Measurements from ENCODE around the gene APC2. TPM values are rescaled to one million over a fixed set of nuclear protein-coding genes. Genes with fewer than 3 reads are reported as not detected.

The APC2 gene
- polyA plus RNA-seq, 1 donor from 2014 or later, result 50.5 TPM

- no peak overlapping the region for H2AFZ ChIP-seq (ENCODE audit: low read depth, low read length)
- H3K9me2 ChIP-seq (ENCODE audit: insufficient read depth, low read length), result no peaks in the 10 kb centered on the region
- no peaks in the 10 kb centered on the region for H3K79me2 ChIP-seq (replicated peaks; ENCODE audit: insufficient read depth, low read length)
- H3K27ac ChIP-seq (ENCODE audit: low read length), result no peak overlapping the region
- H3K4me2 ChIP-seq (ENCODE audit: low read length), result no peak overlapping the region
- no peaks in the 10 kb centered on the region for H3K36me3 ChIP-seq (ENCODE audit: insufficient read depth, low read length)
- H3K27me3 ChIP-seq (ENCODE audit: insufficient read depth, low read depth, low read length), result no peaks in the 10 kb centered on the region
- H3K9me3 ChIP-seq (ENCODE audit: low read length), result no peaks in the 10 kb centered on the region
- H4K20me1 ChIP-seq (ENCODE audit: insufficient read depth), result no peaks in the 10 kb centered on the region
- no peak for TF ChIP-seq MXI1 (conservative IDR thresholded peaks at IDR 0.05; ENCODE audit: poor library complexity, severe bottlenecking)
- no peak for TF ChIP-seq EZH2 (IDR thresholded peaks at IDR 0.05; ENCODE audit: borderline replicate concordance, insufficient read depth, low read length, poor library complexity, severe bottlenecking)
- TF ChIP-seq POLR2AphosphoS5 (IDR thresholded peaks at IDR 0.05), result no peak
- TF ChIP-seq RAD21 (conservative IDR thresholded peaks at IDR 0.05), result no peak
- TF ChIP-seq, protein P1, sequence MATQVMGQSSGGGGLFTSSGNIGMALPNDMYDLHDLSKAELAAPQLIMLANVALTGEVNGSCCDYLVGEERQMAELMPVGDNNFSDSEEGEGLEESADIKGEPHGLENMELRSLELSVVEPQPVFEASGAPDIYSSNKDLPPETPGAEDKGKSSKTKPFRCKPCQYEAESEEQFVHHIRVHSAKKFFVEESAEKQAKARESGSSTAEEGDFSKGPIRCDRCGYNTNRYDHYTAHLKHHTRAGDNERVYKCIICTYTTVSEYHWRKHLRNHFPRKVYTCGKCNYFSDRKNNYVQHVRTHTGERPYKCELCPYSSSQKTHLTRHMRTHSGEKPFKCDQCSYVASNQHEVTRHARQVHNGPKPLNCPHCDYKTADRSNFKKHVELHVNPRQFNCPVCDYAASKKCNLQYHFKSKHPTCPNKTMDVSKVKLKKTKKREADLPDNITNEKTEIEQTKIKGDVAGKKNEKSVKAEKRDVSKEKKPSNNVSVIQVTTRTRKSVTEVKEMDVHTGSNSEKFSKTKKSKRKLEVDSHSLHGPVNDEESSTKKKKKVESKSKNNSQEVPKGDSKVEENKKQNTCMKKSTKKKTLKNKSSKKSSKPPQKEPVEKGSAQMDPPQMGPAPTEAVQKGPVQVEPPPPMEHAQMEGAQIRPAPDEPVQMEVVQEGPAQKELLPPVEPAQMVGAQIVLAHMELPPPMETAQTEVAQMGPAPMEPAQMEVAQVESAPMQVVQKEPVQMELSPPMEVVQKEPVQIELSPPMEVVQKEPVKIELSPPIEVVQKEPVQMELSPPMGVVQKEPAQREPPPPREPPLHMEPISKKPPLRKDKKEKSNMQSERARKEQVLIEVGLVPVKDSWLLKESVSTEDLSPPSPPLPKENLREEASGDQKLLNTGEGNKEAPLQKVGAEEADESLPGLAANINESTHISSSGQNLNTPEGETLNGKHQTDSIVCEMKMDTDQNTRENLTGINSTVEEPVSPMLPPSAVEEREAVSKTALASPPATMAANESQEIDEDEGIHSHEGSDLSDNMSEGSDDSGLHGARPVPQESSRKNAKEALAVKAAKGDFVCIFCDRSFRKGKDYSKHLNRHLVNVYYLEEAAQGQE (IDR thresholded peaks at IDR 0.05; ENCODE audit: borderline replicate concordance), result no peak
- no peak for TF ChIP-seq SMC3 (conservative IDR thresholded peaks at IDR 0.05; ENCODE audit: poor library complexity)
- no peak for TF ChIP-seq TAF1 (IDR thresholded peaks at IDR 0.05; ENCODE audit: low read depth)
- TF ChIP-seq, protein P2, sequence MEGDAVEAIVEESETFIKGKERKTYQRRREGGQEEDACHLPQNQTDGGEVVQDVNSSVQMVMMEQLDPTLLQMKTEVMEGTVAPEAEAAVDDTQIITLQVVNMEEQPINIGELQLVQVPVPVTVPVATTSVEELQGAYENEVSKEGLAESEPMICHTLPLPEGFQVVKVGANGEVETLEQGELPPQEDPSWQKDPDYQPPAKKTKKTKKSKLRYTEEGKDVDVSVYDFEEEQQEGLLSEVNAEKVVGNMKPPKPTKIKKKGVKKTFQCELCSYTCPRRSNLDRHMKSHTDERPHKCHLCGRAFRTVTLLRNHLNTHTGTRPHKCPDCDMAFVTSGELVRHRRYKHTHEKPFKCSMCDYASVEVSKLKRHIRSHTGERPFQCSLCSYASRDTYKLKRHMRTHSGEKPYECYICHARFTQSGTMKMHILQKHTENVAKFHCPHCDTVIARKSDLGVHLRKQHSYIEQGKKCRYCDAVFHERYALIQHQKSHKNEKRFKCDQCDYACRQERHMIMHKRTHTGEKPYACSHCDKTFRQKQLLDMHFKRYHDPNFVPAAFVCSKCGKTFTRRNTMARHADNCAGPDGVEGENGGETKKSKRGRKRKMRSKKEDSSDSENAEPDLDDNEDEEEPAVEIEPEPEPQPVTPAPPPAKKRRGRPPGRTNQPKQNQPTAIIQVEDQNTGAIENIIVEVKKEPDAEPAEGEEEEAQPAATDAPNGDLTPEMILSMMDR (IDR thresholded peaks at IDR 0.05; ENCODE audit: poor library complexity, severe bottlenecking), result no peak
- TF ChIP-seq EP300 (conservative IDR thresholded peaks at IDR 0.05; ENCODE audit: poor library complexity, severe bottlenecking), result no peak
- H3K9ac ChIP-seq (ENCODE audit: low read length), result no peak overlapping the region
- H3K4me3 ChIP-seq (ENCODE audit: low read length), result no peak overlapping the region
- H3F3A ChIP-seq (ENCODE audit: insufficient read depth, low read length, poor library complexity, severe bottlenecking), result no peaks in the 10 kb centered on the region
Measured at GRCh38 chr19:1432507-1432887, 17.4 kb upstream of the APC2 start.

- Histone ChIP-seq H2AFZ (ENCODE audit: low read depth, low read length) (no peak overlapping the region), H3K79me2 (replicated peaks; ENCODE audit: insufficient read depth, low read length) (no peaks in the 10 kb centered on the region), H3K9me3 (ENCODE audit: low read length) (no peaks in the 10 kb centered on the region), H3K27me3 (ENCODE audit: insufficient read depth, low read depth, low read length) (no peaks in the 10 kb centered on the region), H3K9ac (ENCODE audit: low read length) (no peak overlapping the region), H3K36me3 (ENCODE audit: insufficient read depth, low read length) (no peaks in the 10 kb centered on the region), H3K4me3 (ENCODE audit: low read length) (no peak overlapping the region), H3K4me2 (ENCODE audit: low read length) (no peak overlapping the region), H3K27ac (ENCODE audit: low read length) (no peak overlapping the region), H3F3A (ENCODE audit: insufficient read depth, low read length, poor library complexity, severe bottlenecking) (peaks cover 4% of the 10 kb centered on the region), H3K9me2 (ENCODE audit: insufficient read depth, low read length) (no peaks in the 10 kb centered on the region), H4K20me1 (ENCODE audit: insufficient read depth) (no peaks in the 10 kb centered on the region)
- no peak for TF ChIP-seq EP300 (conservative IDR thresholded peaks at IDR 0.05; ENCODE audit: poor library complexity, severe bottlenecking)
- no peak for TF ChIP-seq MXI1 (conservative IDR thresholded peaks at IDR 0.05; ENCODE audit: poor library complexity, severe bottlenecking)
- no peak for TF ChIP-seq EZH2 (IDR thresholded peaks at IDR 0.05; ENCODE audit: borderline replicate concordance, insufficient read depth, low read length, poor library complexity, severe bottlenecking)
- TF ChIP-seq, protein P2 (IDR thresholded peaks at IDR 0.05; ENCODE audit: poor library complexity, severe bottlenecking), result no peak
- TF ChIP-seq SMC3 (conservative IDR thresholded peaks at IDR 0.05; ENCODE audit: poor library complexity), result no peak
- TF ChIP-seq TAF1 (IDR thresholded peaks at IDR 0.05; ENCODE audit: low read depth), result no peak
- no peak for TF ChIP-seq POLR2AphosphoS5 (IDR thresholded peaks at IDR 0.05)
- TF ChIP-seq, protein P1 (IDR thresholded peaks at IDR 0.05; ENCODE audit: borderline replicate concordance), result no peak
- TF ChIP-seq RAD21 (conservative IDR thresholded peaks at IDR 0.05), result no peak
Measured at GRCh38 chr19:1433119-1434039, 16.5 kb upstream of the APC2 start.

All from neural cell (in vitro differentiated cells).